Panc1 (cell line): ENCODE results near the gene CELA3A. TPM values are rescaled to one million over a fixed set of nuclear protein-coding genes. Genes with fewer than 3 reads are reported as not detected.

Experiments used
- ATAC-seq: fragments of 200-7000 bp; cut with Tn5 transposase; 2 replicates; pipeline ENCODE4 v1.9.1; 2020; ENCODE audit warnings: mild to moderate bottlenecking, moderate library complexity
- BruUV-seq: library from RNA; stranded (reverse); fragments of 400-500 nt; replicated peaks from 2 replicates; lab custom pipeline; 2021; lab: Mats Ljungman, UMichigan
- CTCF ChIA-PET: fragments of 300-600 bp; sonication (Branson Sonifier 250); formaldehyde crosslinking; loops from one replicate; lab custom pipeline; 2022; ENCODE audit warnings: antibody characterized with exemption; lab: Charles Lee
- POLR2A ChIA-PET: fragments of 300-600 bp; sonication (Branson Sonifier 250); formaldehyde crosslinking; loops from one replicate; lab custom pipeline; 2022; ENCODE audit warnings: antibody characterized with exemption; lab: Charles Lee
- DNase-seq: peaks from one replicate; pipeline ENCODE4 v3.0.0-alpha.2; 2010; ENCODE audit warnings: low read depth, low spot score
- H3K27ac ChIP-seq: 2 replicates; pipeline ENCODE4 v1.5.1; 2011; ENCODE audit warnings: mild to moderate bottlenecking, low read length, inconsistent platforms
- H3K27me3 ChIP-seq: fragments of 200-500 bp; sonication (Bioruptor generic); 2 replicates; pipeline ENCODE4 v1.6.0; 2014; ENCODE audit warnings: low read length, inconsistent platforms; ENCODE audit not compliant: control insufficient read depth, insufficient read depth
- H3K36me3 ChIP-seq: fragments of 200-500 bp; sonication (Bioruptor generic); 2 replicates; pipeline ENCODE4 v1.5.1; 2014; ENCODE audit warnings: inconsistent platforms, mild to moderate bottlenecking, low read length, moderate library complexity; ENCODE audit not compliant: control insufficient read depth, insufficient read depth
- H3K4me1 ChIP-seq: 2 replicates; pipeline ENCODE4 v1.5.1; 2011; ENCODE audit warnings: inconsistent platforms, mild to moderate bottlenecking, low read length, moderate library complexity; ENCODE audit not compliant: control insufficient read depth, insufficient read depth
- H3K4me3 ChIP-seq, 2 experiments: 2 replicates each; pipeline ENCODE4 v1.5.1; 2011 to 2012; ENCODE audit warnings: low read depth in 2 of 2, low read length in 2 of 2, mild to moderate bottlenecking in 2 of 2, inconsistent platforms in 1 of 2, moderate library complexity in 1 of 2
- H3K9me3 ChIP-seq: fragments of 200-500 bp; sonication (Bioruptor generic); 2 replicates; pipeline ENCODE4 v1.5.1; 2014; ENCODE audit warnings: low read depth, mild to moderate bottlenecking, inconsistent platforms, low read length, moderate library complexity; ENCODE audit not compliant: control insufficient read depth, insufficient read depth
- POLR2AphosphoS5 ChIP-seq: IDR thresholded peaks from 2 replicates; pipeline ENCODE4 v1.6.1; 2012; ENCODE audit warnings: mild to moderate bottlenecking, low read depth, low read length, moderate library complexity
- REST ChIP-seq, 2 experiments: IDR thresholded peaks; 2 replicates each; pipeline ENCODE4 v1.6.1; 2011 to 2012; ENCODE audit warnings: low read depth in 2 of 2, control low read depth in 1 of 2, low read length in 1 of 2, mild to moderate bottlenecking in 1 of 2, moderate library complexity in 1 of 2; ENCODE audit not compliant: insufficient read depth in 1 of 2
- SIN3A ChIP-seq: IDR thresholded peaks from 2 replicates; pipeline ENCODE4 v1.6.1; 2012; ENCODE audit warnings: low read depth, mild to moderate bottlenecking, low read length, moderate library complexity, borderline replicate concordance; ENCODE audit not compliant: insufficient read depth
- TCF7L2 ChIP-seq: IDR thresholded peaks from 2 replicates; pipeline ENCODE4 v1.6.1; 2011; ENCODE audit warnings: mild to moderate bottlenecking, low read depth, low read length, inconsistent platforms
- in situ Hi-C: cut with HindIII; loops from 2 replicates; pipeline ENCODE4 v1.10.0; 2016; ENCODE audit warnings: low sequenced_read_pairs, low pct_unique_long_range_greater_than_20kb
- intact Hi-C: fragments of 100-400 bp; cut with micrococcal nuclease; formaldehyde crosslinking; loops from one replicate; pipeline ENCODE4 v1.10.0; 2022; ENCODE audit not compliant: unreplicated experiment
- total RNA-seq: library from RNA; stranded (reverse); gene quantifications from one replicate; pipeline ENCODE4 v1.2.1, GENCODE V29; 2021; ENCODE audit not compliant: unreplicated experiment
- TF ChIP-seq, protein P1 (sequence below): fragments of 450-650 bp; IDR thresholded peaks from 2 replicates; pipeline ENCODE4 v1.5.1; 2017; ENCODE audit warnings: mild to moderate bottlenecking

The CELA3A gene
- total RNA-seq, 1 experiment from 2014 or later, result 5.9 TPM

GRCh38 chr1:22055463-22055862 is 54.0 kb downstream of the CELA3A start:
- intact Hi-C loops (no loop called here), in situ Hi-C loops (no loop called here)
- Histone ChIP-seq H3K36me3 (peaks cover 4% of the 10 kb centered on the region; the same call in 1 of the 2 replicates), H3K27ac (no peak overlapping the region), H3K4me1 (peaks cover 26% of the 10 kb centered on the region), H3K4me3 (no peak overlapping the region), H3K27me3 (no peaks in the 10 kb centered on the region), H3K9me3 (no peaks in the 10 kb centered on the region)
- ATAC-seq (no peak), DNase-seq (no peak)
- POLR2A ChIA-PET, result interaction anchor here (0.6 kb wide), 1 partner anchor 14 kb away, joined by 3 read pairs; no protein-coding TSS in a partner anchor
- CTCF ChIA-PET, result no interaction called here
- no peak for TF ChIP-seq REST (IDR thresholded peaks at IDR 0.05; ENCODE audit: insufficient read depth in 1 of 2, low read depth in 2 of 2, low read length in 1 of 2)
- no peak for TF ChIP-seq TCF7L2
- TF ChIP-seq SIN3A, result no peak
- TF ChIP-seq, protein P1, sequence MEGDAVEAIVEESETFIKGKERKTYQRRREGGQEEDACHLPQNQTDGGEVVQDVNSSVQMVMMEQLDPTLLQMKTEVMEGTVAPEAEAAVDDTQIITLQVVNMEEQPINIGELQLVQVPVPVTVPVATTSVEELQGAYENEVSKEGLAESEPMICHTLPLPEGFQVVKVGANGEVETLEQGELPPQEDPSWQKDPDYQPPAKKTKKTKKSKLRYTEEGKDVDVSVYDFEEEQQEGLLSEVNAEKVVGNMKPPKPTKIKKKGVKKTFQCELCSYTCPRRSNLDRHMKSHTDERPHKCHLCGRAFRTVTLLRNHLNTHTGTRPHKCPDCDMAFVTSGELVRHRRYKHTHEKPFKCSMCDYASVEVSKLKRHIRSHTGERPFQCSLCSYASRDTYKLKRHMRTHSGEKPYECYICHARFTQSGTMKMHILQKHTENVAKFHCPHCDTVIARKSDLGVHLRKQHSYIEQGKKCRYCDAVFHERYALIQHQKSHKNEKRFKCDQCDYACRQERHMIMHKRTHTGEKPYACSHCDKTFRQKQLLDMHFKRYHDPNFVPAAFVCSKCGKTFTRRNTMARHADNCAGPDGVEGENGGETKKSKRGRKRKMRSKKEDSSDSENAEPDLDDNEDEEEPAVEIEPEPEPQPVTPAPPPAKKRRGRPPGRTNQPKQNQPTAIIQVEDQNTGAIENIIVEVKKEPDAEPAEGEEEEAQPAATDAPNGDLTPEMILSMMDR, result no peak
- no peak for TF ChIP-seq POLR2AphosphoS5
- BruUV-seq, result no TSS peak

DNA sequence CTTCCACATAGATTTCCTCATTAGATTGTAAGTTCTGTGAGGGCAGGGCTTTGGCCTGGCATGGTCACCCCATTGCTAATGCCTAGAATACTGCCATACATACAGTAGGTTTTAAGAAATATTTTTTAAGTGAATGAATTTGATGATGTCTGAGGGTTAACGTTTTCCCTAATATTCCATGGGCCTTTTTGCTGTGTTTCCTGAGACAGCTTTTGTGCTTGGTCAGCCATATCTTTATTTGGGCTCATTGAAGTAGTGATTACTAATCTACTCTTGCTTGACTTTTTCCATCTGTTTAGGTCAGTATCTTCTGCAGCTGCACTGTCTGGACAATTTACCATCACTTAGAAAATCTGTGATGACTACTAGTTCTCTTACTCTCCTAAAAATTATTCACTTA is 54.6 kb downstream of the CELA3A start:
- no TSS peak for BruUV-seq
- DNase-seq (no peak), ATAC-seq (no peak)
- Histone ChIP-seq H3K27me3 (no peaks in the 10 kb centered on the region), H3K27ac (no peak overlapping the region), H3K4me1 (peaks cover 26% of the 10 kb centered on the region), H3K36me3 (peaks cover 4% of the 10 kb centered on the region; the same call in 1 of the 2 replicates), H3K9me3 (no peaks in the 10 kb centered on the region), H3K4me3 (no peak overlapping the region)
- ChIA-PET POLR2A (no interaction called here), CTCF (no interaction called here)
- intact Hi-C loops, result no loop called here
- in situ Hi-C loops, result no loop called here
- TF ChIP-seq TCF7L2, result no peak
- no peak for TF ChIP-seq POLR2AphosphoS5
- TF ChIP-seq, protein P1, result no peak
- TF ChIP-seq SIN3A, result no peak
- TF ChIP-seq REST (IDR thresholded peaks at IDR 0.05; ENCODE audit: insufficient read depth in 1 of 2, low read depth in 2 of 2, low read length in 1 of 2), result no peak
